ENCODE results near the gene FBXO34.
A peak's percentile ranks its signal among the peaks of the same experiment; 100 is the strongest.
"Not testable (repeated sequence)": the region's sequence is repeated elsewhere in the genome, so short reads cannot be mapped to it uniquely, and the experiment has no call there.

FBXO34 gene

GRCh38 chr14:55348766-55349453 lies 77.7 kb downstream of the FBXO34 start:
- DNase-seq: no peak

GRCh38 chr14:55349565-55349964 lies 78.3 kb downstream of the FBXO34 start:
- no peak for DNase-seq

- DNase-seq: no peak
These were observed 79.2 kb downstream of the FBXO34 start for GRCh38 chr14:55350461-55350860.

GRCh38 chr14:55351111-55351510 lies 79.9 kb downstream of the FBXO34 start:
- no peak for DNase-seq

- no peak for DNase-seq
These were observed 81.0 kb downstream of the FBXO34 start for GRCh38 chr14:55352201-55352600.

- no peak for DNase-seq
These were observed 82.7 kb downstream of the FBXO34 start for GRCh38 chr14:55353686-55354467.

- DNase-seq: peak; percentile 69
These were observed 83.3 kb downstream of the FBXO34 start for GRCh38 chr14:55354500-55354899.

- no peak for DNase-seq
These were observed 84.7 kb downstream of the FBXO34 start for GRCh38 chr14:55355922-55356321.

- no peak for DNase-seq
These were observed 85.7 kb downstream of the FBXO34 start for GRCh38 chr14:55356913-55357312.

GRCh38 chr14:55359307-55359706 lies 88.1 kb downstream of the FBXO34 start:
- no peak for DNase-seq

- no peak for DNase-seq
These were observed 90.0 kb downstream of the FBXO34 start for GRCh38 chr14:55361190-55361589.

GRCh38 chr14:55366271-55366670 lies 95.0 kb downstream of the FBXO34 start:
- DNase-seq: no peak

- no peak for DNase-seq
These were observed 99.7 kb downstream of the FBXO34 start for GRCh38 chr14:55370883-55371455.

GRCh38 chr14:55372423-55372822 lies 101.2 kb downstream of the FBXO34 start:
- DNase-seq: no peak

GRCh38 chr14:55372825-55373224 lies 101.6 kb downstream of the FBXO34 start:
- no peak for DNase-seq

GRCh38 chr14:55373784-55374705 lies 102.8 kb downstream of the FBXO34 start:
- DNase-seq: no peak

GRCh38 chr14:55374771-55375170 lies 103.5 kb downstream of the FBXO34 start:
- no peak for DNase-seq

GRCh38 chr14:55377236-55377635 lies 106.0 kb downstream of the FBXO34 start:
- no peak for DNase-seq

- DNase-seq: no peak
These were observed 109.8 kb downstream of the FBXO34 start for GRCh38 chr14:55381040-55381439.

- no peak for DNase-seq
These were observed 110.3 kb downstream of the FBXO34 start for GRCh38 chr14:55381561-55381960.

- DNase-seq: no peak
These were observed 111.3 kb downstream of the FBXO34 start for GRCh38 chr14:55382483-55382882.

- DNase-seq: not testable (repeated sequence)
These were observed 111.8 kb downstream of the FBXO34 start for GRCh38 chr14:55383056-55383466.
